Mucosa of descending colon (tissue), 3 donors: ENCODE results near the gene ABHD11. TPM values are rescaled to one million over a fixed set of nuclear protein-coding genes. Genes with fewer than 3 reads are reported as not detected.
A peak's percentile ranks its signal among the peaks of the same experiment; 100 is the strongest.

Experiments
- ATAC-seq: fragments of 200-7000 bp; cut with Tn5 transposase; one replicate; pipeline ENCODE4 v1.9.1; 2020; ENCODE audit warnings: mild to moderate bottlenecking, moderate library complexity
- DNase-seq, 3 donors: peaks; one replicate each; pipeline ENCODE4 v3.0.0-alpha.2; 2020
- H3K36me3 ChIP-seq: fragments of 200-600 bp; one replicate; pipeline ENCODE4 v1.8.0; 2021; ENCODE audit warnings: low read depth, mild to moderate bottlenecking
- H3K4me1 ChIP-seq: fragments of 200-600 bp; one replicate; pipeline ENCODE4 v1.8.0; 2021; ENCODE audit warnings: low read depth, mild to moderate bottlenecking
- H3K4me3 ChIP-seq: fragments of 200-600 bp; one replicate; pipeline ENCODE4 v1.8.0; 2021; ENCODE audit warnings: mild to moderate bottlenecking
- H3K9me3 ChIP-seq: fragments of 200-600 bp; one replicate; pipeline ENCODE4 v1.8.0; 2021; ENCODE audit warnings: mild to moderate bottlenecking
- CTCF ChIP-seq: fragments of 200-600 bp; IDR thresholded peaks from one replicate; pipeline ENCODE4 v1.8.0; 2022; ENCODE audit warnings: antibody characterized with exemption, mild to moderate bottlenecking
- intact Hi-C, 2 donors: fragments of 100-400 bp; cut with DNase I in 1 of 2; cut with micrococcal nuclease in 1 of 2; formaldehyde crosslinking; loops; one replicate each; pipeline versions ENCODE4 v1.11.0 to v1.11.1; 2022; cut with DNase I, micrococcal nuclease
- total RNA-seq, 3 donors: library from RNA; stranded (reverse); fragmentation: NEBNext Ultra II Directional in 2 of 3; extraction: Animal tissue kit (Norgen Biotek cat#: 25700) in 2 of 3; gene quantifications; one replicate each; pipeline versions ENCODE4 v1.2.1 to v1.2.4, GENCODE V29; 2021 to 2023
- donor health status: DM: no; HTN: no; CAD: no; lungs with moderate emphysema.
- donor health status: DM: no; HTN: no; CAD: no.
- donor health status: DM: no; HTN: yes; CAD: no.

The ABHD11 gene
- total RNA-seq, 3 donors from 2014 or later: 55.3 to 115 (median 97.3) TPM

GRCh38 chr7:73736885-73737284 lies 1.7 kb downstream of the ABHD11 start:
- DNase-seq (peak in 2 of 3 donors; percentile 55 to 60), ATAC-seq (no peak)
- Histone ChIP-seq H3K36me3 (no peaks in the 10 kb centered on the region), H3K9me3 (no peaks in the 10 kb centered on the region), H3K4me3 (no peak overlapping the region), H3K4me1 (peaks cover 39% of the 10 kb centered on the region)
- TF ChIP-seq CTCF: no peak
- intact Hi-C loops: loop anchor here in 1 of 2 donors (5.0 kb wide), 1 partner anchor 130 kb away; no protein-coding TSS in a partner anchor

GRCh38 chr7:73735528-73735905 lies 3.1 kb downstream of the ABHD11 start:
- Histone ChIP-seq H3K36me3 (no peaks in the 10 kb centered on the region), H3K9me3 (no peaks in the 10 kb centered on the region), H3K4me1 (peaks cover 31% of the 10 kb centered on the region), H3K4me3 (no peak overlapping the region)
- TF ChIP-seq CTCF: no peak
- intact Hi-C loops: loop anchor here in 1 of 2 donors (5.0 kb wide), 1 partner anchor 128 kb away; no protein-coding TSS in a partner anchor
- ATAC-seq (no peak), DNase-seq (peak in 2 of 3 donors; percentile 62 to 70)

- Histone ChIP-seq H3K4me3 (no peak overlapping the region), H3K36me3 (no peaks in the 10 kb centered on the region), H3K4me1 (peaks cover 31% of the 10 kb centered on the region), H3K9me3 (no peaks in the 10 kb centered on the region)
- peak; percentile 73 for ATAC-seq
- intact Hi-C loops: loop anchor here in 1 of 2 donors (5.0 kb wide), 1 partner anchor 128 kb away; no protein-coding TSS in a partner anchor
- TF ChIP-seq CTCF: peak; percentile 87
- peak; percentile 93 to 95 (median 94) for DNase-seq
Observed at GRCh38 chr7:73734619-73735527, 3.7 kb downstream of the ABHD11 start.

DNA sequence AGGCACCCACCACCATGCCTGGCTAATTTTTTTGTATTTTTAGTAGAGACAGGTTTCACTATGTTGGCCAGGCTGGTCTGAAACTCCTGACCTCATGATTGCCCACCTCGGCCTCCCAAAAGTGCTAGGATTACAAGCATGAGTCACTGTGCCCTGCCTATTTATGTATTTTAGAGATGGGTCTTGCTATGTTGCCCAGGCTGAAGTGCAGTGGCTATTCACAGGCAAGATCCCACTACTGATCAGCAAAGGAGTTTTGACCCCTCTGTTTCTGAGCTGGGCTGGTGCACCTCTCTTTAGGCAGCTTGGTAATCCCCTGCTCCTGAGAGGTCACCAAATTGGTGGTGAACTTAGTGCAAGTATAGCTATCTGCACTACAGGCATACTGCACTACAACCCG lies 6.2 kb downstream of the ABHD11 start:
- Histone ChIP-seq H3K9me3 (no peaks in the 10 kb centered on the region), H3K36me3 (no peaks in the 10 kb centered on the region), H3K4me3 (no peak overlapping the region), H3K4me1 (peaks cover 16% of the 10 kb centered on the region)
- intact Hi-C loops: no loop called here
- DNase-seq (no peak), ATAC-seq (no peak)
- TF ChIP-seq CTCF: no peak

DNA sequence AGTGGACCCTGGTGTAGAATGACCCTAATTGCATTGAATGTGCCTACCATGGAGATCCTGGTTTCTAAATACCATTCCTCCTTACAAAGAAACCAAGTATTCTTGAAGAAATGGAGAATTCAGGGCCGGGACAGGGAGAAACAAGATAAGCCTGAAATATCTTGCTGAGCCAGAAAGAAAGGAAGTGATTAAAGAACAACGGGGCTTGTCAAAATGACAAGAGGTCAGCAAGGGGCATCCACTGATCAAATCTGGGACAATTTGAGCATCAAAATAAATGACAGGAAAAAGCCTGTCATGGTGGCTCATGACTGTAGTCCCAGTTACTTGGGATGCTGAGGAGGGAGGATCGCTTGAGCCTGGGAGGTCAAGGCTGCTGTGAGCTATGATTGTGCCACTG lies 8.1 kb downstream of the ABHD11 start:
- peaks cover 2% of the 10 kb centered on the region for H3K4me1 ChIP-seq
- intact Hi-C loops: no loop called here

More for the DNA sequence above, 8.1 kb downstream of the ABHD11 start:
- no peak for ATAC-seq
- no peak overlapping the region for H3K4me3 ChIP-seq
- no peaks in the 10 kb centered on the region for H3K9me3 ChIP-seq
- H3K36me3 ChIP-seq: no peaks in the 10 kb centered on the region
- TF ChIP-seq CTCF: no peak
- DNase-seq: no peak
